ENCODE measurements around the gene EYS.

DNA sequence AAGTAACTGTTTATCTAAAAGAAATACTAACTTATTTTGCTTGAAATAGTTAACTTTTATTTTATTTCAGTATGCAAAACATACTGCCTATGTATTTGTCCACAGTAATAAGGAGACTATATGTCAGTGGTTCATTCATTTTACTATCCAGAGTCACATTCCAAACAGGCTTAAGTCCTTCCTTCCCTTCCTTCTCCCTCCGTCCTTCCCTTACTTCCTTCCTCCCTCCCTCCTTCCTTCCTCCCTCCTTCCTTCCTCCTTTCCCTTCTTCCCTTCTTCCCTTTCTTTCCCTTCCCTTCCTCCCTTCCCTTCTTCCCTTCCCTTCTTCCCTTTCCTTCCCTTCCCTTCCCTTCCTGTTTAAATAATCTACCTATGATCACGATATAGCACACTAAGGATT, 899.2 kb downstream of the EYS start:
- TF ChIP-seq POLR2AphosphoS5 (IDR thresholded peaks at IDR 0.05; ENCODE audit: borderline replicate concordance, low read depth, low read length), result no peak
- TF ChIP-seq EZH2 (IDR thresholded peaks at IDR 0.05), result no peak
- no peak for TF ChIP-seq FOXP2 (optimal IDR thresholded peaks at IDR 0.05; ENCODE audit: control extremely low read depth, extremely low read length, insufficient read depth)

Measured in SK-N-MC (cell line).